ENCODE measurements around the gene HOXC13. TPM values are rescaled to one million over a fixed set of nuclear protein-coding genes. Genes with fewer than 3 reads are reported as not detected.

The HOXC13 gene
- total RNA-seq, 4 donors from 2014 or later, result not detected

- Histone ChIP-seq H3K36me3 (no peaks in the 10 kb centered on the region), H3K4me3 (no peak overlapping the region), H3K27me3 (peaks cover 0 to 6% of the 10 kb centered on the region in 2 donors), H3K9me3 (no peaks in the 10 kb centered on the region), H3K27ac (no peak overlapping the region), H3K4me1 (no peaks in the 10 kb centered on the region)
- no peak for TF ChIP-seq POLR2A (IDR thresholded peaks at IDR 0.05)
- TF ChIP-seq CTCF (IDR thresholded peaks at IDR 0.05), result no peak
- no peak for DNase-seq
Observed at GRCh38 chr12:53916788-53917655, 21.6 kb upstream of the HOXC13 start.

GRCh38 chr12:53924521-53925405, 13.9 kb upstream of the HOXC13 start:
- Histone ChIP-seq H3K4me3 (no peak overlapping the region), H3K36me3 (no peaks in the 10 kb centered on the region), H3K9me3 (peaks cover 0 to 5% (median 0%) of the 10 kb centered on the region in 4 donors), H3K27ac (no peak overlapping the region), H3K4me1 (no peaks in the 10 kb centered on the region), H3K27me3 (peaks cover 0 to 45% of the 10 kb centered on the region in 2 donors)
- no peak for TF ChIP-seq POLR2A (IDR thresholded peaks at IDR 0.05)
- TF ChIP-seq CTCF (IDR thresholded peaks at IDR 0.05), result no peak
- no peak for DNase-seq

GRCh38 chr12:53927220-53928029, 11.2 kb upstream of the HOXC13 start:
- TF ChIP-seq CTCF (IDR thresholded peaks at IDR 0.05), result no peak
- no peak for TF ChIP-seq POLR2A (IDR thresholded peaks at IDR 0.05)
- DNase-seq, result no peak

GRCh38 chr12:53928054-53928835, 10.4 kb upstream of the HOXC13 start:
- Histone ChIP-seq H3K9me3 (peaks cover 0 to 5% (median 0%) of the 10 kb centered on the region in 4 donors), H3K27ac (no peak overlapping the region), H3K36me3 (no peaks in the 10 kb centered on the region), H3K27me3 (peaks cover 0 to 53% of the 10 kb centered on the region in 2 donors), H3K4me1 (no peaks in the 10 kb centered on the region), H3K4me3 (no peak overlapping the region)
- DNase-seq, result no peak
- TF ChIP-seq CTCF (IDR thresholded peaks at IDR 0.05), result no peak

More at GRCh38 chr12:53927220-53928029, 11.2 kb upstream of the HOXC13 start:
- Histone ChIP-seq H3K4me1 (no peaks in the 10 kb centered on the region), H3K27ac (no peak overlapping the region), H3K9me3 (peaks cover 0 to 5% (median 0%) of the 10 kb centered on the region in 4 donors), H3K27me3 (peaks cover 0 to 51% of the 10 kb centered on the region in 2 donors), H3K36me3 (no peaks in the 10 kb centered on the region), H3K4me3 (no peak overlapping the region)
